Hepatocyte (in vitro differentiated cells): ENCODE measurements around the gene LRBA. TPM values are rescaled to one million over a fixed set of nuclear protein-coding genes. Genes with fewer than 3 reads are reported as not detected.

Experiments
- DNase-seq: peaks from one replicate; pipeline ENCODE4 v3.0.0-alpha.2; 2016; ENCODE audit warnings: low spot score
- H2AFZ ChIP-seq: fragments of 200-600 bp; sonication (generic); 2 replicates; pipeline ENCODE4 v1.6.0; 2016; ENCODE audit warnings: antibody characterized with exemption, mild to moderate bottlenecking
- H3K27ac ChIP-seq: fragments of 200-600 bp; sonication (generic); 2 replicates; pipeline ENCODE4 v1.5.1; 2016; ENCODE audit warnings: mild to moderate bottlenecking
- H3K27me3 ChIP-seq: fragments of 200-600 bp; sonication (generic); 2 replicates; pipeline ENCODE4 v1.6.1; 2016
- H3K36me3 ChIP-seq: fragments of 200-600 bp; sonication (generic); replicated peaks from 2 replicates; pipeline ENCODE4 v1.5.1; 2016; ENCODE audit warnings: low read depth; ENCODE audit not compliant: insufficient read depth
- H3K4me1 ChIP-seq: fragments of 200-600 bp; sonication (generic); 2 replicates; pipeline ENCODE4 v1.5.1; 2016; ENCODE audit warnings: mild to moderate bottlenecking, moderate library complexity; ENCODE audit not compliant: insufficient read depth
- H3K4me2 ChIP-seq: fragments of 200-600 bp; sonication (generic); 2 replicates; pipeline ENCODE4 v1.6.0; 2016
- H3K4me3 ChIP-seq: fragments of 200-600 bp; sonication (generic); 2 replicates; pipeline ENCODE4 v1.5.1; 2016; ENCODE audit warnings: mild to moderate bottlenecking
- H3K79me2 ChIP-seq: fragments of 200-600 bp; sonication (generic); 2 replicates; pipeline ENCODE4 v1.6.0; 2017; ENCODE audit warnings: mild to moderate bottlenecking
- H3K9me2 ChIP-seq: fragments of 200-600 bp; sonication (generic); replicated peaks from 2 replicates; pipeline ENCODE4 v1.6.0; 2017; ENCODE audit warnings: mild to moderate bottlenecking; ENCODE audit not compliant: insufficient read depth
- H3K9me3 ChIP-seq: fragments of 200-600 bp; sonication (generic); 2 replicates; pipeline ENCODE4 v1.5.1; 2016; ENCODE audit warnings: low read depth, mild to moderate bottlenecking
- H4K20me1 ChIP-seq: fragments of 200-600 bp; sonication (generic); 2 replicates; pipeline ENCODE4 v1.6.0; 2016; ENCODE audit warnings: mild to moderate bottlenecking; ENCODE audit not compliant: insufficient read depth, poor library complexity, severe bottlenecking
- CTCF ChIP-seq: fragments of 200-600 bp; sonication (generic); IDR thresholded peaks from 2 replicates; pipeline ENCODE4 v1.5.1; 2016; ENCODE audit warnings: antibody characterized with exemption, mild to moderate bottlenecking; ENCODE audit not compliant: poor library complexity
- EZH2 ChIP-seq: fragments of 200-600 bp; sonication (generic); IDR thresholded peaks from 2 replicates; pipeline ENCODE4 v1.6.1; 2016; ENCODE audit warnings: antibody characterized with exemption, mild to moderate bottlenecking, borderline replicate concordance
- EZH2phosphoT487 ChIP-seq: fragments of 200-600 bp; sonication (generic); IDR thresholded peaks from one replicate; pipeline ENCODE4 v1.6.1; 2018; ENCODE audit warnings: antibody characterized with exemption, mild to moderate bottlenecking, low read depth, moderate library complexity; ENCODE audit not compliant: unreplicated experiment, severe bottlenecking
- WGBS: methylation state at CpG from one replicate; pipeline ENCODE4 v1.1.6; 2016; ENCODE audit warnings: low lambda C conversion rate; ENCODE audit errors: missing lambda C conversion rate; 5-methylcytosine and 5-hydroxymethylcytosine counted together
- polyA plus RNA-seq: library from polyadenylated mRNA; unstranded; fragments of >200 nt; fragmentation: Nextera tagmentation; extraction: Ambion mirVana; gene quantifications from 2 replicates; pipeline ENCODE4 v1.2.1, GENCODE V29; 2016
- total RNA-seq: library from RNA; depleted of rRNA; stranded (reverse); fragments of >200 nt; gene quantifications from 2 replicates; pipeline ENCODE4 v1.2.3, GENCODE V29; 2014

The LRBA gene
- total and polyA plus RNA-seq, 2 experiments from 2014 or later: 14.1 to 69.4 TPM

DNA sequence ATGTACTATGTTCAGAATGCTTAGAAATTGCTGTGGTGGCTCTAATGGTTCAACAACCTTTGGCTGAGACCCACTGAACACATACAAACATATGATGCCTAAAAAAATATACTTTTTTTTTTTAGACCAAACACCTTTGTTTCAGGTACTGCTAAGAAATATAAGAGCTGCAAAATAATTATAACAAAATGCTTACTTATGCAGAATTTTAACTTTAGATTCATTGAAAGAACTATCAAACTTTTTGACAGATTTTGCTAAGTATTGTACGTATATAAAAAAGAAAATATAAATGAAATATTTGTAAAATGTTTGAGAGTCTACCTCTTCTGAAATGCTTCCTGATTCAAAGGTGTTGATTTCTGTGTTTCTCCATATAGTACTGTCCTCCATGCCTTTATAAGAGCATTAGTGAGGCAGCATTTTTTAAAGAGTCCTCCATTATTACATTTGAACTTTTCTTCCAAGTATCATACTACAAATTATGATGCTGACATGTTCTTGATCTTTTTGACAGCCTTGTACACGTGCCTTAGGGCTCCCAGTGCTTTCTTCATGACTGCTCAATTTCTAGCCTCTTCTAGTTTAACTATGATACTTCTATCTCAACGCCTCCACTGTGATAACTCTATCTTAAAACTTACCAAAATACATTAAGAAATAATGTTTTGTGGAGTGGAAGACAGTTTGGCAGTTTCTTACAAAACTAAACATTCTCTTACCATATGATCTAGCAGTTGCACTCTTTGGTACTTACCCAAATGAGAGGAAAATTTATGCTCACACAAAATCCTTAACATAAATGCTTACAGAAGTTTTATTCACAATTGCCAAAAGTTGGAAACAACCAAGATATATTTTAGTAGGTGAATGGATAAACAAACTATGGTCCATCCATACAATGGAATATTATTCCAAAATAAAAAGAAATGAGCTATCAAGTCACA lies 645.4 kb downstream of the LRBA start:
- Histone ChIP-seq H3K9me3 (no peaks in the 10 kb centered on the region), H2AFZ (no peak overlapping the region), H3K9me2 (no peaks in the 10 kb centered on the region), H3K79me2 (no peaks in the 10 kb centered on the region), H3K27ac (no peak overlapping the region), H3K36me3 (no peaks in the 10 kb centered on the region), H3K27me3 (no peaks in the 10 kb centered on the region), H3K4me3 (no peak overlapping the region), H3K4me1 (no peaks in the 10 kb centered on the region), H4K20me1 (no peaks in the 10 kb centered on the region), H3K4me2 (no peak overlapping the region)
- no peak for DNase-seq
- 87% methylated on average over 3 of the region's 3 CpGs for WGBS
- TF ChIP-seq EZH2 (no peak), EZH2phosphoT487 (no peak), CTCF (no peak)

- Histone ChIP-seq H3K27me3 (no peaks in the 10 kb centered on the region), H4K20me1 (no peaks in the 10 kb centered on the region), H3K36me3 (no peaks in the 10 kb centered on the region), H3K9me2 (no peaks in the 10 kb centered on the region), H2AFZ (no peak overlapping the region), H3K4me2 (no peak overlapping the region), H3K79me2 (no peaks in the 10 kb centered on the region), H3K27ac (no peak overlapping the region), H3K4me1 (no peaks in the 10 kb centered on the region), H3K9me3 (no peaks in the 10 kb centered on the region), H3K4me3 (no peak overlapping the region)
- TF ChIP-seq CTCF (no peak), EZH2phosphoT487 (no peak), EZH2 (no peak)
- DNase-seq: no peak
These were observed 646.4 kb downstream of the LRBA start for GRCh38 chr4:150368667-150369066.

DNA sequence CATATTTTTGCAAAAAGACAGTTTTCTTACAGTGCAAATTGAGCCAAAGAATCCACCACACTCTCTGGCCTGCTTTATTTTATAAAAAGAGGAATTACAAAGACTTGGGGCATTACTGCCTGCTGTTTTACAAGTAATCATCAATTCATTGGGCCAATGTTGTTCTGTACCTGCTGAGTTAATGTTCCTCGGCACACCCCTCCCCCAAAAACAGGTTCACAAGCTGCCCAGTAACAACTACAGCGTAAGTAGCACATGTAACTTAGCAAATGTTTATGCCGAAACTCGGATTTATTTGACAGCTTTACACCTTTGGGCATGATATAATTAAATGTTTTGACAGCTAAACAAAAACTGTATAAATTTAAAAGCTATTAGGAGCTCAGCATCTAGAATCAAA lies 647.8 kb downstream of the LRBA start:
- H3K4me2 ChIP-seq: no peak overlapping the region
- H3K4me1 ChIP-seq: no peaks in the 10 kb centered on the region
- H3K4me3 ChIP-seq: no peak overlapping the region

More for the DNA sequence above, 647.8 kb downstream of the LRBA start:
- no peak overlapping the region for H3K27ac ChIP-seq
- no peaks in the 10 kb centered on the region for H3K9me2 ChIP-seq
- DNase-seq: no peak
- no peaks in the 10 kb centered on the region for H4K20me1 ChIP-seq
- WGBS: 59% methylated on average over 4 of the region's 4 CpGs
- H2AFZ ChIP-seq: no peak overlapping the region
- H3K36me3 ChIP-seq: no peaks in the 10 kb centered on the region
- no peaks in the 10 kb centered on the region for H3K9me3 ChIP-seq
- H3K79me2 ChIP-seq: no peaks in the 10 kb centered on the region
- TF ChIP-seq EZH2phosphoT487 (no peak), CTCF (no peak), EZH2 (no peak)
- no peaks in the 10 kb centered on the region for H3K27me3 ChIP-seq
